ENCODE results near the gene SRRM3.

- TF ChIP-seq EZH2 (IDR thresholded peaks at IDR 0.05; ENCODE audit: insufficient read depth, poor library complexity, severe bottlenecking), result no peak
- TF ChIP-seq EZH2phosphoT487 (IDR thresholded peaks at IDR 0.05; ENCODE audit: insufficient read depth, low read depth), result no peak
Measured at GRCh38 chr7:76211216-76211615, 9.5 kb downstream of the SRRM3 start.
